Keratinocyte (primary cell): Measurements from ENCODE around the gene TMEM200A.

Experiments used
- CTCF ChIP-seq, 3 experiments: IDR thresholded peaks in 1 of 3; conservative IDR thresholded peaks in 1 of 3; optimal IDR thresholded peaks in 1 of 3; 2 replicates in 2 of 3; 3 replicates in 1 of 3; pipeline versions ENCODE3 to v1.5.1; 2011; ENCODE audit warnings: low read length in 3 of 3, mild to moderate bottlenecking in 3 of 3, moderate library complexity in 2 of 3, control low read depth in 1 of 3, inconsistent platforms in 1 of 3; ENCODE audit not compliant: insufficient read depth in 2 of 3; ENCODE audit errors: extremely low read depth in 1 of 3
- EZH2 ChIP-seq: IDR thresholded peaks from one replicate; pipeline ENCODE4 v1.6.1; 2012; ENCODE audit warnings: inconsistent platforms, mild to moderate bottlenecking, low read length, moderate library complexity

DNA sequence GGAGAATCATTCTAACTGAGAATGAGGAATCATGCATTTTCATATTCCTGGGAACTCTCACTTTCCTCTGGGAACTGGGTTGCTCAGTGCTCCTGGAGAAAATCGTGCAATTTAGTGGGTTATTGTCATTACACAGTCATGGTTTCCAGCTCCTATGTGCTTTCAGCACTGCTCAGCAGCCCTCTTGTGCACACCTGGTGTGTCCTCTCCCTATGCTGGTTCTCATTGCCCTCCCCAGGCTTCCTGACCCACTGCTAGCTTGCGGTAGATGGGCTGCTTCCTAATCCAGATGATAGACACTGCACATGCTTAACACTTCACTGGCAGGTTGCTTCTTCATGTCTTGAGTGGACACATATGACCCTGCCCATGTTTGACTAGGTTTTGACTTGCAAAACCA is 39.7 kb downstream of the TMEM200A start:
- no peak for TF ChIP-seq CTCF (optimal IDR thresholded peaks at IDR 0.05 in 1 of 3, IDR thresholded peaks at IDR 0.05 in 1 of 3, conservative IDR thresholded peaks at IDR 0.05 in 1 of 3; ENCODE audit: extremely low read depth in 1 of 3, insufficient read depth in 2 of 3, low read length in 3 of 3)
- no peak for TF ChIP-seq EZH2
